Neutrophil (primary cell): ENCODE results near the gene TSR3.

Experiments
- H3K27ac ChIP-seq: fragments of 200-600 bp; sonication (generic); 2 replicates; pipeline ENCODE4 v1.5.1; 2016; ENCODE audit warnings: mild to moderate bottlenecking, moderate library complexity
- H3K27me3 ChIP-seq: fragments of 200-600 bp; sonication (generic); 2 replicates; pipeline ENCODE4 v1.6.0; 2016; ENCODE audit warnings: mild to moderate bottlenecking
- H3K36me3 ChIP-seq: fragments of 200-600 bp; sonication (generic); 2 replicates; pipeline ENCODE4 v1.5.1; 2017
- H3K4me1 ChIP-seq, 2 experiments: fragments of 200-600 bp in 1 of 2; sonication (generic) in 1 of 2; 1 replicate in 1 of 2; 2 replicates in 1 of 2; pipeline versions ENCODE4 v1.5.1 to v1.6.1; 2013 to 2016; ENCODE audit warnings: low read depth in 1 of 2, low read length in 1 of 2, mild to moderate bottlenecking in 1 of 2, moderate library complexity in 1 of 2; ENCODE audit not compliant: control insufficient read depth in 1 of 2, insufficient read depth in 1 of 2
- H3K4me3 ChIP-seq, 2 experiments: fragments of 200-600 bp in 1 of 2; sonication (generic) in 1 of 2; 1 replicate in 1 of 2; 2 replicates in 1 of 2; pipeline ENCODE4 v1.5.1; 2013 to 2016; ENCODE audit warnings: low read depth in 1 of 2, low read length in 1 of 2, mild to moderate bottlenecking in 1 of 2, moderate library complexity in 1 of 2
- H3K9me3 ChIP-seq: fragments of 200-600 bp; sonication (generic); 2 replicates; pipeline ENCODE4 v1.5.1; 2016
- CTCF ChIP-seq: fragments of 200-600 bp; sonication (generic); IDR thresholded peaks from 2 replicates; pipeline ENCODE4 v1.5.1; 2016; ENCODE audit warnings: antibody characterized with exemption

TSR3 gene

DNA sequence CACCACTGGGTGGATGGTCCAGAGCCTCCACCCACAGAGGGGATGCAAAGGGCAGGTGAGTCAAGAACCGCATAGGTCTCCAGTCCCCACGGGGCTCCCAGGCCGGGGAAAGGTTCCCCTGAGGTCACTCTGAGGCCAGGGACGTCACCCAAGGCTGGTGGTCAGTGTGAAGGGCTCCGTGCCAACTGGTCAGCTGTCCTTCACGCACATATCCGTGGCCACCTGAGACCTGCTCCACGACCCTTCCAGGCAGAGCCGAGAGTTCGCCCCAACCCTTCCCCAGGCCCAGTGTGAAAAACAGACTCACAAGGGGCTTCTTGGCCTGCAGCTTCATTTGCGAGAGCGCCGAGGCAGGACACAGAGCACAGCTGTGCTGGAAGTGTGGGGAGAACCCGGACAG lies 2.8 kb downstream of the TSR3 start:
- Histone ChIP-seq H3K27me3 (peaks cover 3% of the 10 kb centered on the region), H3K36me3 (peaks cover 34% of the 10 kb centered on the region), H3K4me1 (peaks cover 25 to 26% of the 10 kb centered on the region in 2 experiments), H3K27ac (no peak overlapping the region), H3K9me3 (no peaks in the 10 kb centered on the region), H3K4me3 (no peak overlapping the region)
- no peak for TF ChIP-seq CTCF

GRCh38 chr16:1348441-1348840 lies 3.2 kb downstream of the TSR3 start:
- Histone ChIP-seq H3K4me1 (peaks cover 26 to 30% of the 10 kb centered on the region in 2 experiments), H3K4me3 (no peak overlapping the region), H3K27me3 (peaks cover 3% of the 10 kb centered on the region), H3K9me3 (no peaks in the 10 kb centered on the region), H3K36me3 (peaks cover 34% of the 10 kb centered on the region), H3K27ac (no peak overlapping the region)
- TF ChIP-seq CTCF: no peak

DNA sequence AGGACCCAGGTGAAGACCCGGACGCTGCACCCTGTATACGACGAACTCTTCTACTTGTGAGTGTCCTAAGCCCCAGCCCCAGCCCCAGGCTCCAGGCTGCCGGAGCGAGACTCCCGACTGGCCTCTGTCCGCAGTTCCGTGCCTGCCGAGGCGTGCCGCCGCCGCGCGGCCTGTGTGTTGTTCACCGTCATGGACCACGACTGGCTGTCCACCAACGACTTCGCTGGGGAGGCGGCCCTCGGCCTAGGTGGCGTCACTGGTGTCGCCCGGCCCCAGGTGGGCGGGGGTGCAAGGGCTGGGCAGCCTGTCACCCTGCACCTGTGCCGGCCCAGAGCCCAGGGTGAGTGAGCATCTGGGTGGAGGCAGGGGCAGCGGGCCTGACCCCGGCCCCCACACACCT lies 3.7 kb downstream of the TSR3 start:
- H3K36me3 ChIP-seq: peaks cover 34% of the 10 kb centered on the region
- peaks cover 21 to 32% of the 10 kb centered on the region in 2 experiments for H3K4me1 ChIP-seq
- no peaks in the 10 kb centered on the region for H3K9me3 ChIP-seq
- H3K27ac ChIP-seq: no peak overlapping the region
- peaks cover 3% of the 10 kb centered on the region for H3K27me3 ChIP-seq
- no peak for TF ChIP-seq CTCF
- no peak overlapping the region for H3K4me3 ChIP-seq

DNA sequence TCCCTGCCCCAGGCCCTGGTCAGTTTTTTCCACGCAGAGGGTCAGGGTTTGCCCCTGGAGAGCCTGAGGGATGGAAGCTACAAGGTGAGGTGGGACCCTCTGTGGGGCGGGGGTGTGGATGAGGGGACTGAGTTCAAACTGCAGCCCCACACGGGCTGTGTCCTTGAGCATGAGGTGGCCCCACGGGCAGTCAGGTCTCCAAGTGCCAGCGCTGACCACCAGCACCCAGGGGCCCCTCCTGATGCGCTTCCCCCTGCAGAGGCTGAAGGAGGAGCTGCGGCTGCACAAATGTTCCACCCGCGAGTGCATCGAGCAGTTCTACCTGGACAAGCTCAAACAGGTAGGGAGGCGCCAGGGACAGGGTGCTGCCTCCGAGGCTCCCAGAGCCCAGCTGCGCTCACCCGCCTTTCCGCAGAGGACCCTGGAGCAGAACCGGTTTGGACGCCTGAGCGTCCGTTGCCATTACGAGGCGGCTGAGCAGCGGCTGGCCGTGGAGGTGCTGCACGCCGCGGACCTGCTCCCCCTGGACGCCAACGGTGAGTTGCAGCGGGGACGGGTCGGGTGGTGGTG lies 4.3 kb downstream of the TSR3 start:
- Histone ChIP-seq H3K27me3 (peaks cover 8% of the 10 kb centered on the region), H3K9me3 (no peaks in the 10 kb centered on the region), H3K27ac (no peak overlapping the region), H3K4me3 (no peak overlapping the region), H3K36me3 (peaks cover 34% of the 10 kb centered on the region), H3K4me1 (peaks cover 20 to 32% of the 10 kb centered on the region in 2 experiments)
- TF ChIP-seq CTCF: no peak

DNA sequence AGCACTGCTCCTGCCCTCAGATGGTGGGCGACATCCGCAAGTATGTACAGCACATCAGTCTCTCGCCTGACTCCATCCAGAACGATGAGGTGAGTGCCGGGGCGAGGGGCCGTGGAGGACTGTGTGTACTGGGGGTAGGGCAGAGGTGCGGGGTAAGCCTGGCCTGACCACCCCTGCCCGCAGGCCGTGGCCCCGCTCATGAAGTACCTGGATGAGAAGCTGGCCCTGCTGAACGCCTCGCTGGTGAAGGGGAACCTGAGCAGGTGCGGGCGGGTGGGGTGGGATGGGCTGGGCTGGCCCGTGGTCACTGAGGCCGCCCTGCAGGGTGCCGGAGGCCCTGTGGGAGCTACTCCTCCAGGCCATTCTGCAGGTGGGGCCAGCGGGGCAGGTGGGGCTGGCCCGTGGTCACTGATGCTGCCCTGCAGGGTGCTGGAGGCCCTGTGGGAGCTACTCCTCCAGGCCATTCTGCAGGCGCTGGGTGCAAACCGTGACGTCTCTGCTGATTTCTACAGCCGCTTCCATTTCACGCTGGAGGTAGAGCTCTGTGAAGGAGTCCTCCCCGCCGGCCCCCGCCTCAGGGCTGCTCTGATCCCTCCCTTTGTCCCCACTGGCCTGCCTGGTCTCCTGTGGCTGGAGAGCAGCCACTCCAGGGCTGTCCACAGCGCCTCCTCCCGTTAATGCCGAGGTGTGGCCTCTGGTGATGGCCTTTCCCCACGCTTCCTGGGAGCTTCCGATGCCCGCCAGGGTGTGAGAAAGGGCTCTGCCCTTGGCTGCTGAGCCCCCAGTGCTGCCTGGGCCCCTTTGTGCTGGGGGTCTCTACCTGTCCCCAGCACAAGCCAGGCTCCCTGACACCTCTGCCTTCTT lies 5.0 kb downstream of the TSR3 start:
- H3K4me1 ChIP-seq: peaks cover 18 to 32% of the 10 kb centered on the region in 2 experiments
- peaks cover 34% of the 10 kb centered on the region for H3K36me3 ChIP-seq
- H3K9me3 ChIP-seq: no peaks in the 10 kb centered on the region
- no peak overlapping the region for H3K4me3 ChIP-seq
- no peak overlapping the region for H3K27ac ChIP-seq
- TF ChIP-seq CTCF: no peak
- peaks cover 15% of the 10 kb centered on the region for H3K27me3 ChIP-seq
